H1 (cell line): Measurements from ENCODE around the gene MTMR1.

ENCODE experiments used
- CREB1 ChIP-seq: IDR thresholded peaks from 2 replicates; pipeline ENCODE4 v1.6.1; 2012; ENCODE audit warnings: inconsistent platforms
- POLR2A ChIP-seq, 2 experiments: IDR thresholded peaks; 1 replicate in 1 of 2; 2 replicates in 1 of 2; pipeline ENCODE4 v1.6.1; 2011; ENCODE audit warnings: low read depth in 2 of 2, low read length in 2 of 2, mild to moderate bottlenecking in 2 of 2; ENCODE audit errors: control extremely low read depth in 1 of 2
- TAF1 ChIP-seq: IDR thresholded peaks from 2 replicates; pipeline ENCODE4 v1.6.1; 2011; ENCODE audit warnings: mild to moderate bottlenecking, low read depth, low read length
- TF ChIP-seq, protein P1 (sequence below), 3 experiments: IDR thresholded peaks; 1 replicate in 2 of 3; 2 replicates in 1 of 3; pipeline versions ENCODE4 v1.5.1 to v1.6.1; 2011; ENCODE audit warnings: low read length in 3 of 3, mild to moderate bottlenecking in 3 of 3, inconsistent platforms in 2 of 3, low read depth in 1 of 3, moderate library complexity in 1 of 3; ENCODE audit not compliant: insufficient read depth in 1 of 3; ENCODE audit errors: control extremely low read depth in 1 of 3

DNA sequence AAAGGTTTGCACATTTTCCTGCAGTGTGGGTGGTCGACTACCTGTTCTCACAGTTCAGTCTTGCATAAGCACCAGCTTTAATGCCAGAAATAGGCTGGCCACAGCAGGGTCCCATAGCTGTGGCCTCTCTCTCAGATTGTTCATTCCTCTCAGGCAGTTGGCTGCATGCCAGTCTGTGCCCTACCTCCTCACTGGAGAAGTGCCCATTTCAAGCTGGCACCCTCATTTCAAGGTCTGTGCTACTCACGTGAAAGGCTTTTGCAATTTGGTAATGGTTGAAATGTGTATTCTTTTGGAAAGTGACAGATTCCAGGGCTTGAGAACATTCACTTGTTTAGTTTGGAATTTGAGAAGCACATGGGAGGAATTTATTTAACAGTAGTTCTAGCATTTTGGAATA, 28.9 kb upstream of the MTMR1 start:
- no peak for TF ChIP-seq TAF1
- TF ChIP-seq, protein P1, sequence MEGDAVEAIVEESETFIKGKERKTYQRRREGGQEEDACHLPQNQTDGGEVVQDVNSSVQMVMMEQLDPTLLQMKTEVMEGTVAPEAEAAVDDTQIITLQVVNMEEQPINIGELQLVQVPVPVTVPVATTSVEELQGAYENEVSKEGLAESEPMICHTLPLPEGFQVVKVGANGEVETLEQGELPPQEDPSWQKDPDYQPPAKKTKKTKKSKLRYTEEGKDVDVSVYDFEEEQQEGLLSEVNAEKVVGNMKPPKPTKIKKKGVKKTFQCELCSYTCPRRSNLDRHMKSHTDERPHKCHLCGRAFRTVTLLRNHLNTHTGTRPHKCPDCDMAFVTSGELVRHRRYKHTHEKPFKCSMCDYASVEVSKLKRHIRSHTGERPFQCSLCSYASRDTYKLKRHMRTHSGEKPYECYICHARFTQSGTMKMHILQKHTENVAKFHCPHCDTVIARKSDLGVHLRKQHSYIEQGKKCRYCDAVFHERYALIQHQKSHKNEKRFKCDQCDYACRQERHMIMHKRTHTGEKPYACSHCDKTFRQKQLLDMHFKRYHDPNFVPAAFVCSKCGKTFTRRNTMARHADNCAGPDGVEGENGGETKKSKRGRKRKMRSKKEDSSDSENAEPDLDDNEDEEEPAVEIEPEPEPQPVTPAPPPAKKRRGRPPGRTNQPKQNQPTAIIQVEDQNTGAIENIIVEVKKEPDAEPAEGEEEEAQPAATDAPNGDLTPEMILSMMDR (IDR thresholded peaks at IDR 0.05; ENCODE audit: control extremely low read depth in 1 of 3, insufficient read depth in 1 of 3, low read depth in 1 of 3, low read length in 3 of 3), result no peak
- no peak for TF ChIP-seq POLR2A (IDR thresholded peaks at IDR 0.05; ENCODE audit: control extremely low read depth in 1 of 2, low read depth in 2 of 2, low read length in 2 of 2)
- TF ChIP-seq CREB1, result no peak
